IgD-negative memory B cell (primary cell): ENCODE data around the gene RTL1. TPM values are rescaled to one million over a fixed set of nuclear protein-coding genes. Genes with fewer than 3 reads are reported as not detected.

Experiments used
- H3K27ac Mint-ChIP-seq, 3 donors: one replicate each; pipeline ENCODE4 v1.8.0; 2020 to 2022; ENCODE audit warnings: mild to moderate bottlenecking in 3 of 3, mixed read lengths in 3 of 3, moderate library complexity in 1 of 3
- H3K27me3 Mint-ChIP-seq: one replicate; pipeline ENCODE4 v1.8.0; 2021; ENCODE audit warnings: mixed read lengths
- H3K36me3 Mint-ChIP-seq: one replicate; pipeline ENCODE4 v1.8.0; 2020; ENCODE audit warnings: mild to moderate bottlenecking, mixed read lengths
- H3K4me1 Mint-ChIP-seq, 3 donors: one replicate each; pipeline ENCODE4 v1.8.0; 2020 to 2022; ENCODE audit warnings: mixed read lengths in 3 of 3, mild to moderate bottlenecking in 1 of 3
- H3K4me3 Mint-ChIP-seq, 4 donors: one replicate each; pipeline ENCODE4 v1.8.0; 2020 to 2022; ENCODE audit warnings: mild to moderate bottlenecking in 4 of 4, mixed read lengths in 4 of 4, moderate library complexity in 3 of 4
- H3K9me3 Mint-ChIP-seq, 3 donors: one replicate each; pipeline ENCODE4 v1.8.0; 2020 to 2021; ENCODE audit warnings: mixed read lengths in 3 of 3, mild to moderate bottlenecking in 1 of 3
- polyA plus RNA-seq: library from polyadenylated mRNA; unstranded; fragments of 300-500 nt; fragmentation: Illumina TruSeq; gene quantifications from one replicate; pipeline ENCODE4 v1.2.3, GENCODE V29; 2021

The RTL1 gene
- polyA plus RNA-seq, 1 donor from 2014 or later: not detected

- peaks cover 0 to 3% (median under 1%) of the 10 kb centered on the region in 3 donors for H3K9me3 Mint-ChIP-seq
- H3K4me1 Mint-ChIP-seq: no peaks in the 10 kb centered on the region
- H3K36me3 Mint-ChIP-seq: peaks cover 2% of the 10 kb centered on the region
- H3K4me3 Mint-ChIP-seq: no peak overlapping the region
- H3K27ac Mint-ChIP-seq: no peak overlapping the region
- peaks cover 6% of the 10 kb centered on the region for H3K27me3 Mint-ChIP-seq
Measured at GRCh38 chr14:100880271-100881101, 23.0 kb downstream of the RTL1 start.

DNA sequence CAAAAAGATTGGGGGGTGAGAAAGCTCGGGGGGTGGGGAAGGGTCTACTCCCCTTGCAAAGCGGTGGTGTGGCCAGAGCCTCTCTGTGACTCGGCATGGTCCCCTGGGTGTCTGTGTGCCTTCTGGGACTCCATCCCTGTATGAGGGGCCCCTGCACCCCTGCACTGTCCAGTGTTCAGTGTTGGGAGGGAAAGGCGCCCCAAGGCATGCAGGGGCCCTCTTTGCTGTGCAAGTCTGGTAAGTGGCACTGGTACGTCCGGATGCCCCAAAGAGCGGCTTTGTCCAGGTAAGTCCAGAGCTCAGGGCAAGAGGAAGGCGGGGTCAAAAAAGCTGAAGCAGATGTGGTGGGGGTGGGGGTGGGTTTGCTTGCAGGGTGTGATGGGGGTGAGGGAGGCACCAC is 23.7 kb downstream of the RTL1 start:
- Mint-ChIP-seq H3K4me3 (no peak overlapping the region), H3K27me3 (peaks cover 6% of the 10 kb centered on the region), H3K36me3 (peaks cover 1% of the 10 kb centered on the region), H3K27ac (no peak overlapping the region), H3K4me1 (no peaks in the 10 kb centered on the region), H3K9me3 (peaks cover 0 to 3% (median 0%) of the 10 kb centered on the region in 3 donors)

DNA sequence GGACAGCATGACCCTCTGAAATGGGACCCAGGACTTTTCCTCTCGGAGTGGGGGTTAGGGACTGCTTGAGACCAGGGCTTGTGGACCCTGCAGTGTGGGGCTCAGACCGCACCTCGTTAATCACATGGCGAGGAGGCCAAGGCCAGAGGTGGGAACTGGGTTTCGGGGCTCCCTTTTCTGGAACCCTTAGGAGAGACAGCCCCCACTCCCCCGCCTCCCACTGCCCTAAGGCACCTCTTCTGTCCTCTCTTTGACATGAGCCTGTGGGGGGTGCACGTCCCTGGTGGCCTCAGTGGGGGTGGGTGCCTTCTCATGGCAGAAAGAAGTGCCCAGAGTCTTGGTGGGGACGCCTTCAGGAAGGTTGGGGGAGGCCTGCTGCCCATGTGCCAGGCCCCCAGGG is 24.3 kb downstream of the RTL1 start:
- peaks cover 0 to 3% (median 0%) of the 10 kb centered on the region in 3 donors for H3K9me3 Mint-ChIP-seq
- no peak overlapping the region for H3K27ac Mint-ChIP-seq
- H3K4me1 Mint-ChIP-seq: no peaks in the 10 kb centered on the region
- peaks cover 6% of the 10 kb centered on the region for H3K27me3 Mint-ChIP-seq
- H3K4me3 Mint-ChIP-seq: no peak overlapping the region
- peaks cover 1% of the 10 kb centered on the region for H3K36me3 Mint-ChIP-seq

DNA sequence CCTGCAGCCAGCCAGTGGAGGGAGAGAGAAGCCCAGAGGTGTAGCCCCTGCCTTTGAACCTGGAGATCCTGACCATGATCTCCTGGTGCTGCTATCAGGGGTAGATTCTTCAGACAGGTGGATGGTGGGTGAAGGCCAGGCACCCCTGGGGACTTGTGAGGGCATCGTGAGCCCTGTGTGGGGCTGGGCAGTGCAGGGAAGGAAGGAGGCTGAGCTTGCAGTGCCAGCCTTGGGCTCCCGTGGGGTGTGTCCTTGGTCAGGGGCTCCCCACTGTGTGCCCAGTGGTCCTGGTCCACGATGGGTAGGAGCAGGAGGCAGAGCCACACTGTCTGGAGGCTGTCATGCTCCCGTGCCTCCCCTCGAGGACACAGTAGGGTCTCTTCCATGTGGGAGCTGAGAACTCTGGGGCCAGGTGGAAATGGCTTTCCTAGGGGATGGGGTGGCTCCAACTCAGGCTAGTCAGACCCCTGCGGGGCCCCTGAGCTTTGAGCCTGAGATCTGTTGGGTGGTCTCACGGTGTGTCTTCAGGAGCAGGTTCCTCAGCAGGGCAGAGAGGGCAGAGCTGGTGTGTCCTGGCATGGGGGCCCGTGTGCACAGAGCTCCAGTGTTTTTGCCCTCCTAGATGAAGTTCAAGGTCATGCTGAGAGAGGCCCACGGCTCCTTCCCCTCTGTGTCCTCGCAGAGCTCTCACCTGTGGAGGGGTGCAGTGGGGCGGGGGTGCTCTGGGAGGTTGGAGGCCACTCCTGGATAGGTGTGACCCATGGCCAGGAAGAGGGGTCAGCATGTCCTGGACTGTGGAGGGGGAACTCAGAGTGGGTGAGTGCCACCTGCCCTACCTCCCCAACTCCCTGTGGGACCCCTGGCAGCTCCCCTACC is 25.0 kb downstream of the RTL1 start:
- Mint-ChIP-seq H3K4me3 (no peak overlapping the region), H3K36me3 (peaks cover 1% of the 10 kb centered on the region), H3K9me3 (peaks cover 0 to 3% (median 0%) of the 10 kb centered on the region in 3 donors)

GRCh38 chr14:100875861-100876590 is 27.5 kb downstream of the RTL1 start:
- Mint-ChIP-seq H3K27ac (peak overlapping the region in 1 of 3 donors; percentile 66), H3K9me3 (peaks cover 0 to 5% (median 0%) of the 10 kb centered on the region in 3 donors), H3K4me3 (peak overlapping the region in 1 of 4 donors; percentile 63)

More for the DNA sequence above, 25.0 kb downstream of the RTL1 start:
- H3K27me3 Mint-ChIP-seq: peaks cover 6% of the 10 kb centered on the region
- no peak overlapping the region for H3K27ac Mint-ChIP-seq
- no peaks in the 10 kb centered on the region for H3K4me1 Mint-ChIP-seq

DNA sequence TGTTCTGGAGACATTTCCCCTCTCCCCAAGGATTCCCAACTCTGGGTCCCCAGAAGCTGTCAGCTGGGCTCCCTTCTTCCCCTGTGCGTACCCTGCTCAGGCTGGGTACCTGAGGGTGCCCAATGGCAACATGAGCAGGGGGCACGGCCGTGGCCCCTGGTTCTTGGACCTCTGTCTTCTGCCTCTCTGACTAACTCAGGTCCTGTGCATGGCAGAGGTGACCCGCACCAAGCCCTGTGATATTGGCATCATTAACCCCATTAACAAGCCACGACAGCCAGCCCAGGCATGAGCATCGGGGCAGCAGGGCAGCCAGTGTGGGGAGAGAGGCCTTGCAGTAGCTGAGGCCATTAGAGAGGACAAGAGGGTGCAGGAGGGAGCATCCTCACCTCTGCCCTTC is 28.4 kb downstream of the RTL1 start:
- Mint-ChIP-seq H3K4me1 (peaks cover 0 to 2% (median 0%) of the 10 kb centered on the region in 3 donors), H3K36me3 (peaks cover 1% of the 10 kb centered on the region), H3K4me3 (no peak overlapping the region), H3K27me3 (peaks cover 6% of the 10 kb centered on the region), H3K9me3 (peaks cover 0 to 5% (median 0%) of the 10 kb centered on the region in 3 donors), H3K27ac (no peak overlapping the region)

More at GRCh38 chr14:100875861-100876590, 27.5 kb downstream of the RTL1 start:
- Mint-ChIP-seq H3K27me3 (peaks cover 6% of the 10 kb centered on the region), H3K36me3 (peaks cover 1% of the 10 kb centered on the region), H3K4me1 (peaks cover 0 to 2% (median 0%) of the 10 kb centered on the region in 3 donors)

GRCh38 chr14:100874411-100875091 is 29.0 kb downstream of the RTL1 start:
- H3K36me3 Mint-ChIP-seq: peaks cover 1% of the 10 kb centered on the region
- peaks cover 6% of the 10 kb centered on the region for H3K27me3 Mint-ChIP-seq
- H3K9me3 Mint-ChIP-seq: peaks cover 0 to 5% (median 0%) of the 10 kb centered on the region in 3 donors
- H3K4me3 Mint-ChIP-seq: no peak overlapping the region
- no peak overlapping the region for H3K27ac Mint-ChIP-seq
- peaks cover 0 to 2% (median 0%) of the 10 kb centered on the region in 3 donors for H3K4me1 Mint-ChIP-seq

DNA sequence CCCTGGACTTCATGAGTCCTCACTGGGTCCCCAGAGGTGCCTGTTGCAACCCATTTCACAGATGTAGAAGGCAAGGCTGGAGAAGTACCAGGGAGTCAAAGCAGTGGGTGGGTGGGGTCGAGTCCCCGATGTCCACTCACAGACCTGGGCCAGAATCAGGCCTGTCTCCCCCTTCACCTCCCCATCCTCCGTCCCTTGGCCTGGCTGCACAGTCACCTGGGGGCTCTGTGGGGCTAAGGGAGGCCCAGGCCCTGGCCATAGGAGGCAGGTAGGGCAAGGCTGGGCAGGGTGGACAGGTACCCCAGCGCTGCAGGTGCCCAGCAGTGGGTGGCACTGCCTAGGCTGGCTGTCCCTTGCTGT is 29.5 kb downstream of the RTL1 start:
- H3K4me1 Mint-ChIP-seq: peaks cover 0 to 2% (median 0%) of the 10 kb centered on the region in 3 donors
- no peak overlapping the region for H3K27ac Mint-ChIP-seq
- H3K9me3 Mint-ChIP-seq: peaks cover 0 to 5% (median 0%) of the 10 kb centered on the region in 3 donors
- H3K4me3 Mint-ChIP-seq: no peak overlapping the region
- H3K27me3 Mint-ChIP-seq: peaks cover 6% of the 10 kb centered on the region
- peaks cover 1% of the 10 kb centered on the region for H3K36me3 Mint-ChIP-seq

DNA sequence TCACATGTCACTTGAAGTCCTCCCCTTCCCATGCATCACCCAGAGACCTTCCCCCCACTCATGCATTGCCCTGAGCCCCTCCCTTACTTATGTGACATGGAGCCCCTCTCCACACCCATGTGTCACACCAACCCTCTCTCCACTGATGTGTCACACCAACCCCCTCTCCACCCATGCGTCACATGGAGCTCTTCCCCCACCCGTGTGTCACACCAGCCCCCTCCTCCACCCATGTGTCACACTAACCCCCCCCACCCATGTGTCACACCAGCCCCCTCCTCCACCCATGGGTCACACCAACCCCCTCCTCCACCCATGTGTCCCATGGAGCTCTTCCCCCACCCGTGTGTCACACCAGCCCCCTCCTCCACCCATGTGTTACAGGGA is 30.4 kb downstream of the RTL1 start:
- H3K4me3 Mint-ChIP-seq: no peak overlapping the region
- H3K36me3 Mint-ChIP-seq: peaks cover 1% of the 10 kb centered on the region
- H3K27ac Mint-ChIP-seq: no peak overlapping the region
- peaks cover 0 to 2% (median 0%) of the 10 kb centered on the region in 3 donors for H3K4me1 Mint-ChIP-seq
- peaks cover 1% of the 10 kb centered on the region for H3K27me3 Mint-ChIP-seq
- peaks cover 0 to 5% (median 0%) of the 10 kb centered on the region in 3 donors for H3K9me3 Mint-ChIP-seq

GRCh38 chr14:100872259-100873095 is 31.0 kb downstream of the RTL1 start:
- Mint-ChIP-seq H3K4me1 (peaks cover 0 to 2% (median 0%) of the 10 kb centered on the region in 3 donors), H3K4me3 (no peak overlapping the region), H3K27ac (peak overlapping the region in 1 of 3 donors; percentile 8), H3K9me3 (peaks cover 0 to 5% (median 0%) of the 10 kb centered on the region in 3 donors), H3K27me3 (no peaks in the 10 kb centered on the region), H3K36me3 (peaks cover 1% of the 10 kb centered on the region)

DNA sequence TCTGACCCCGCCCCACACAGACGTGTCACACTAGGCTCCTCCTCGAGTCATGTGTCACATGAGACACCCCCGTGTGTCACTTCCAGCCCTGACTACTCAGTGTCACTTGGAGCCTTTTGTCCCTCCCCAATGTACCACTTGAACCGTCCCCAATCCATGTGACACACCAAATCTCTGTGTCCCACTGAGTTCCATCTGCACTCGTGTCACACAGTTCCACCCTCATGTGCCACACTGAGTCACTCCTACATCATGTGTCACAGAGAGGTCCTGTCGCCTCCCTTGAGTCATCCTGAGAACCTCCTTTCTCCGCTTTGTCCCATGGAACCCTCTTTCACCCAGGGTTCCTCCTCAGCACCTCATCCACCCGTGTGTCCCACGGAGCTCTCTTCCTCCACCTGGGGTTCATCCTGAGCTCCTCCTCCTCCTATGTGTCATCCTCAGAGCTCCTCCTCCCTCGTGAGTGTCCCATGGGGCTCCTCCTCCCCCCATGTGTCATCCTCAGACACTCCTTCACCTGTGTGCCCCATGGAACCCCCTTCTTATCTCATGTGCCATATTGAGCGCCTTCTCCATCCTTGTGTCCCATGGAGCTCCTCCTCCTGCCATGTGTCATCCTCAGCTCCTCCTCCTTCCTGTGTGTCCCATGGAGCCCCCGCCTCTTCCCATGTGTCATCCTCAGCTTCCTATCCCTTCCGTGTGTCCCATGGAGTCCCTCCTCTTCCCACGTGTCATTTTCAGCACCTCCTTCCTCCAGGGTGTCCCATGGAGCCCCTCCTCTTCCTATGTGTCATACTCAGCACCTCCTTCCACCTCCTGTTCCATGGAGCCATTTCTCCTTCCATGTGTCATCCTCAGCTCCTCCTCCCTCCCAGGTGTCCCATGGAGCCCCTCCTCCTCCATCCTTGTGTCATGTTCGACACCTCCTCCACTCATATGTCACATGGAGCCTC is 32.0 kb downstream of the RTL1 start:
- H3K36me3 Mint-ChIP-seq: no peaks in the 10 kb centered on the region
- peaks cover 0 to 2% (median 0%) of the 10 kb centered on the region in 3 donors for H3K4me1 Mint-ChIP-seq
- no peaks in the 10 kb centered on the region for H3K27me3 Mint-ChIP-seq
- H3K27ac Mint-ChIP-seq: peak overlapping the region in 1 of 3 donors; percentile 8
- H3K9me3 Mint-ChIP-seq: peaks cover 0 to 5% (median 0%) of the 10 kb centered on the region in 3 donors
- H3K4me3 Mint-ChIP-seq: no peak overlapping the region

DNA sequence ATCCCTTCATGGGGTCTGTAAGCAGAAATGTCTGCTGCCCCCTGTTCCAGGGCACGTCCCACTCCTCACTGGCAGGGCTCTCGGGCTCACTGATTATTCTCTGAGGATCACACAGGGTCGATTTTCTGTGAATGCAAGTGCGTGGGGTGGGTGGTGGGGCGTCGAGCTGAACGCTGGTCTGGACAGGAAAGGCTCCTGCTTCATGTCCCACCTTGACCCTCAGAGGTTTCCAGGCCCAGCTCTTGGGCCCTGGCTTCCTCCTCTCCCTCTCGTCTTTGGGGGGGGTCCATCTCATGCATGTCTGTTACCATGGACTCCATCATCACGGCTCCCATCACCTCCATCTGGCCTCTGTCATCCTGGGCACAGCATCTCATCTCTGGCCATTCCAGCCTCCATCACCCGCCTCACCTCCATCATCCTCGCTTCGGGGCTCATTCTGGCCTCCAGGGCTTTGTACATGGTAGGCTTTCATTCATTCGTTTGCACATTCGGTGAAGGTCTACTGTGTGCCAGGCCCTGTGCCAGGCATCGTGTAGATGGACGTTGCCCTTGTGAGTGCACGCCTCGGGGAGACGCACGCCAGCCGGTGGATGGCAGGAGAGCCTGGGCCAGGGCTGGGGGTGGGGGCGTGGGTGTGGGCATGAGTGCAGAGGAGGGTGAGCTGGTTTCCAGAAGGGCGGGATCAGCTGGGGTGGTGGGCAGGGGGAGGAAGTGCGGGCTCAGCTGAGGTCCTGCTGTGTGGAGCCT is 34.7 kb downstream of the RTL1 start:
- no peak overlapping the region for H3K4me3 Mint-ChIP-seq
- no peaks in the 10 kb centered on the region for H3K36me3 Mint-ChIP-seq
- peaks cover 0 to 5% (median 0%) of the 10 kb centered on the region in 3 donors for H3K9me3 Mint-ChIP-seq
- peaks cover 0 to 2% (median 2%) of the 10 kb centered on the region in 3 donors for H3K4me1 Mint-ChIP-seq
- H3K27me3 Mint-ChIP-seq: no peaks in the 10 kb centered on the region
- H3K27ac Mint-ChIP-seq: no peak overlapping the region
